COR-L47 (cell line): ENCODE results near the gene SIM1.

Experiments
- DNase-seq: peaks from one replicate; lab custom pipeline; 2025; lab: John Stamatoyannopoulos, UW

The SIM1 gene

DNA sequence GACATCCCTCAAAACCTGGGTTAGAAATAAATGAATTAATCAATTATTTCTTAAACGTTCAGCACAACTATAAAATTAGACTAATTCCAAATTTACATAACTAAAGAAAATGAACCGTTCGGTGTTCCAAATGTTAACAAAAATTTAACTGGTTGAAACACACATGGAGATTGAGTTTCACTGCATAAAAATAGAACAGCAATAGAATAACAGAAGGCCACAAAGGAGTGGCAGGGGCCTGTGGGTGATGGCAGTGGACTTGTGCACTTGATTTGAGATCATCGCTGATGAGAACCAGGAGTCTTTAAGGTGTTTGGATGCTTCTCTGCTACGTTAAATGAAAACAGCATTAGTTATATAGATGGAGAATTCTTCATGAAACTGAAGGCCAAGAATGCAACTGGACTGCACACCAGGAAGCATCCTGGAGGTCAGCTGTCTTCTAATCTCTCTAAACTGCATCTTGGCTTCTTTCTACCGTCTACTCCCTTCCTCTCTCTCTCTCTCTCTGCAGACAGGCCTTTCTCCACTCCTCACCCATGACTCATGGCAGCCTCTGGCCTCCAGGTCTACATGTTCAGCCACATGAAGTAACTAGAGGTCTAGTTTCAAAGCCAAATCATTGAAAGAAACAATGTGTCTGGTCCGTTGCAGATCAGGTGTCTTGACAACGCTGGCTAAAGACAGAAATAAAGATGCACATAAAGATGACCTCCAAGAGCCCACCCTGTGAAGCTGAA, 111.3 kb downstream of the SIM1 start:
- no peak for DNase-seq

- DNase-seq: no peak
Measured at GRCh38 chr6:100350139-100350538, 114.6 kb downstream of the SIM1 start.

GRCh38 chr6:100349366-100349765, 115.4 kb downstream of the SIM1 start:
- DNase-seq: no peak

DNA sequence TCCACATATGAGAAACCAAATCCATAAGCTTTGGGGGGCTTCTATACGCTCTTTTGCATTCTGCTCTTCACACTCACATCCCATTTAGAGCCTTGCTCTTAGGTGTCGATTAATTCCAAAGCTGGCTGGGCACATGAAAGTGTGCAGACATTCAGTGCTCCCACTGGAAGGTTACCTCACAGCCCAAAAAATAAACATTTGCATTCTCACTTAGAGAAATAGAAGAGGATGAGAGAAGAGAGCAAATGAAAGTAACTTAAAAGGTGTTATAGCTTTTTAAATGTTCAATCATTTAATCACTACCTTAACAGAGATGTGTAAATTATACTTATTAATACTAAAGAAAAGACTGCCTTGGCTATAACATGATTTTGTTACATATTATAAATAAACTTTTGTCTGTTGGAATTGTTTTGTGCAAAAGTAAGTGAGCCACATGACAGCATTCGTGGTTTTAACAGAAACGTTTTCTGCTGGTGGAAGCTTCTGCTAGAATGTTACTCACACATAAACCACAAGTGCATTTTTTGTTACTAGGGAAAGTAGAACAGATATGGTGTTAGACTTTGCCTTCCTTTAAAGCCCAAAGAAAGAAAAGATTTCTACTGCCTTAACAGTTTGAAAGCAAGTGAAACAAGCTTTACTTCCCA, 116.7 kb downstream of the SIM1 start:
- DNase-seq: no peak

DNA sequence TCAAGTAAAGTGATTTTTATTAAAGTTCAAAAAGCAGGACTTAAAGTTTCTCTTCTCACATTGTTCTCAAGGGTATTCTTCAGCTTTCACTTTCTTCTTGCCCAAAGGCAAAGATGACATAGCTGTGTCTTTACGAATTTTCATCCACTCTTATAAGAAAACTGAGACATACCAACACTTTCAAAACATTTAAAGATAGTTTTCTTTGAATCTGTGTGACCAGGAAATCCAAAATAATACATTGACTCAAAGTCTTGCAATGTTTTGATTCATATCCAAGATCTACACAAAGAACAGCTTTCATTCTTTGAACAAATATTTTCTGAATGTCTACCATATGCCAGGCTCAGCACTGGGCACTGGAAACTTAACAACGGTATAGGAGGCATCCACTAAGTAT, 117.9 kb downstream of the SIM1 start:
- no peak for DNase-seq

DNA sequence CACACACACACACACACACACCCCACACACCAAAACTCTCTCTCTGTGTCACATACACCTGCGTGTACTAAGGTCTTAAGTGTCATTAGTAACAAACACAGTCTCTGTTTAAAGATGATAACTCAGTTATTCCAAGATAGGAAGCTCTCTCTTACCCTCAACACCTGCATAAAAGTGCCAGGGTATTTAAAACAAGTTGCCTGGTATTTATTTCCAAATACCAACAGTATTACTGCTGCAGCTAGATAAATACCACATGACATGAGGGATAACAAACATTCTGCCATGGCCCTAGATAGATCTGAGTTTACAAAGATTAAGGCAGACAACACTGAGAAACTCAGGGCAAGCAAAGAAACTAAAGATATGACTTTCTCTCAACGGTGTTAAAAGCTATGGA, 118.5 kb downstream of the SIM1 start:
- no peak for DNase-seq

DNA sequence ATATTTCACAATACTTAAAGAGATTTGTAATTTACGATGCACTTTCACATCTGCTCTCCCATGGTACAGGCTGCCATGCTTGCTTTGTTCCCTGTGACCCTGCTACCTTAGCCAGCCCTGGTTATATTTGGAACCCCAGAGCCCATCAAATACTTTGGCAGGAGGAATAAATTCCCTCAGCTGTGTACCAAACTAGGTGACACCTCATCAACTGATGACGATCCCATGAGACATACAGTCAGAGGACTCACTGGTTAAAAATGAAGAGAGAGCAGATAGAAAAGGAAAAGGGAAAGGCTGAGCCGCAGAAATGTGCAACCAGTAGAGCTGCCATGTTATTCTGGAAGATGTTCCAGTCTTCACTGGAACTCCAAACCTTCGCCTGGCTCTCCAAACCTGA, 120.0 kb downstream of the SIM1 start:
- DNase-seq: no peak

DNA sequence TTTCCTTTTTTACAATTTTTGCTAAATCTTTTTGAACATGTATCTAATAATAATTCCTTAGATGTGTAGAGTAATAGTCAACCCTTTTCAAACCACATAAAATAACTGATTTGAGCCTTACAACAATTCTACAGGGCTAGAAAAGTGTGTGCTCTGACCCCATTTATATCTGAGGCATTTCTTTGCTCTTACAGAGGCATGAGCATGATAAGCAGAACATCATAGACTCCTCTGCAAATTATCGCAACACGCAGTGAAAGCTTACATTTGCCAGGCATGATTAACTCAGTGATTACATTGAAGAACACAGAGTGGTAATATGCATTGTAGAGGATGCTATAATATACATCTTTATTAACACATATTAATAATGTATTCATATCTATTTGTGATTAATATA, 120.4 kb downstream of the SIM1 start:
- no peak for DNase-seq

DNA sequence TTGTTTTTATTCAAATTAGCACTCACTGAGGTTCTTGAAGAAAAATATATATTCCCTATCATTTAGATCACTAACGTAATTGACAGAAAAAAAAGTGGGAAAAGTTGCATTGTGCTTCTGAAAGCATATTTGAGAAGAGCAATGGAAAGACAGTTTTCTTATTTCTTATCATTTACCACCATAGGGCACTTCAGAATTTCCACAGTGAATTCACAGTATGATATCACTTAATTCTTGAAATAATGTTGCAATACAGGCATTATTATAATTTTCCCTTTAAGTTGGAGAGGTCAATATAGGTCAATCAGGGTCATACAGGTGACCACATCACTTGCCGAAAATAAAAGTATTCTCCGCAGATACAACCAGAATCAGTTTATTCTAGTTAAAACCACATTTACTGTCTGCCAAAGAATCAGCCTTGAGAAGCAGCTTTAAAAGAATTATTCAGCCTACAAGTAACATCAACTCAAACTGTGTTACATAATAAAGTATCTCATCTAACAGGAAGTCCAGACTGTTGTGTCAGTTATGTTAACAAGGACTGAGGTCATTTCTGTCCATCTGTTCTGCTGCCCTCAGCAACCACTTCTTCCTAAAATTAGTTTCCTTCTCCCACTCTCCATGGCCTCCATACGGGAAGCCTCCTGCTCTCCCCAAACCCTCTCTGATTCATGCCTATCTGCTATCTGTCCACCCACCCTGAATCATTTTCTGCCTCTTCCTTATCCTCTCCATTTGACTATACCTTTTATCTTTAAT, 121.2 kb downstream of the SIM1 start:
- DNase-seq: no peak

DNA sequence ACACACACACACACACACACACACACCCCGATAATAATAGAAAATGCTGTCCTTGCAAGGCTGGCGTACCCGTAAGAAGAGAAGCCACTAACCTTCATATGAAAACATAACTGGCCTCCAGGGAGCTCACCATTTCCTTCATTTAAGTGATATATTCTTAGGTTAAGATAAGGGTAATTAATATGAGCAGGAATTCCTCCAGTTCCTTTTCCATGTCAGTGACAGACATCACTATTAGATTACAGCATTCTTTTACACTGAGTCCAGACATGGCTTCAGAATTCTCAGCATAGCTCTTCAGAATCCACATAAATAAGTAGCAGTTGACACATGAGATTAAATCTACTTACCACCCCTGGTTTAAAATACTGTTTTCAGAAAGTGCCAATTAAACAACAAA, 121.9 kb downstream of the SIM1 start:
- DNase-seq: no peak

DNA sequence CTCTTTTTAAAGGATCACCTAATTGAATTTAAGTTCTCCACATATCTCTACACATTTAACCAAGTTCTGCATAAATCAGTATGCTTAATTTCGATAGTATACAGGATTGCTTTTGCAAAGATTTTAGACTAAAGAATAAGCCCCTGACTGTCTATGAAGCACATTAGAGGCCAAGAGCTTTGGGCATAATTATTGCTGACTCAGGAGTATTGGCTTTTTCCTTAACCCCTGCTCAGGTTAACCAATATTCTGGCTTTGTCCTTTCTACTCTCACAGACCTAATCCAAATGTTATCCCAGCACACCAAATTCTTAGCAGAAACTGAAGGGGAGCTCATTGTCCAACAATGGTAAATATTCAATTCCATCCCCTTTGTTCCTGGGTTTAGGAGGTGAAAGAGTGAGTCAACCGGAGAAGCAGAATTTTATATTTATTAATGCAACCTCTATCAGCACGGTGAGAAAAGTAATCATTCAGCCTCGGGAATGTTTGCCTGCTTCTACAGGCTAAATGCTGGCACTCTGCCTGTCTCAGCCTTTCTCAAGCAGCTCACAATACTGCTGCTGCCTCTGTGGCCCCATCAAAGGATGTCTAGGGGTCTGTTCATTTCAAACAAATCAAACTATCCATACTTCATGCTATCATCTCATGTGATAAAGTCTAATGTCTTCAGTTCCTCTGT, 125.0 kb downstream of the SIM1 start:
- DNase-seq: no peak

DNA sequence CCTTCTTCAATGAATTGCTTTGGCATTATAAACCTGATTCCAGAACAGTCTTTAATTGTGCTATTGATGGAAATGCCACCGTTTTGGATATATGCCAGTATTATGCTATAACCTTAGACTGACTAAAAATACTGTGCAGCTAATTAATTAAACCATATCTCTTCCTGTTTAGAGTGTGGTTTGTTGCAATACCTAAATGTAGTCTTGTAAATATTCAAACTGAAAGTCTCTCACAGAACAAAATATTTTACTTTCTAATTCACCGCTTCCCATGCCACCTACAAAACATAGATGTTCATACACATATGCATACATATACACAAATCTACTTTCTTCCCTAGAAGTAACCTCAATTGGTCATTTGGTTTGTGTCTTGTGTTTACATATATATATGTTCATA, 126.6 kb downstream of the SIM1 start:
- DNase-seq: no peak

DNA sequence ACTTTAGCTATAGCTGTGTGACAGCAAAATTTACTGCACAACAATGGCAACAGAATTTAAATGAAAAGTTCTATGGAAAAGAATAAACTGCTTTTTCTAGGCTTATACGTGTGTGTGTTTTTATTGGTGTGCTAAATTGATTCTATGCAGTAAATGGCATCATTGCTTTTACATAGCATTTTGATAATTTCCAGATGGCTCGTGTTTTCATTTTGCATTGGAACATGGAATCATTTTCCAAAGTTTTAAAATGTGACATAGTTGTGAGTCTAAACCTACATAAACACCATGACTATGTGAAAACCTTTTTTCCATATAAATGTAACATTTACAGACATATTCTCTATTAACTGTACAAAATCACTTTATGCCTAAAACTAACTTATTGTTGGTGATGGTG, 127.8 kb downstream of the SIM1 start:
- no peak for DNase-seq

- DNase-seq: no peak
Measured at GRCh38 chr6:100335991-100336390, 128.7 kb downstream of the SIM1 start.
